ENCODE measurements around the gene RALGPS1.

RALGPS1 gene, protein sequence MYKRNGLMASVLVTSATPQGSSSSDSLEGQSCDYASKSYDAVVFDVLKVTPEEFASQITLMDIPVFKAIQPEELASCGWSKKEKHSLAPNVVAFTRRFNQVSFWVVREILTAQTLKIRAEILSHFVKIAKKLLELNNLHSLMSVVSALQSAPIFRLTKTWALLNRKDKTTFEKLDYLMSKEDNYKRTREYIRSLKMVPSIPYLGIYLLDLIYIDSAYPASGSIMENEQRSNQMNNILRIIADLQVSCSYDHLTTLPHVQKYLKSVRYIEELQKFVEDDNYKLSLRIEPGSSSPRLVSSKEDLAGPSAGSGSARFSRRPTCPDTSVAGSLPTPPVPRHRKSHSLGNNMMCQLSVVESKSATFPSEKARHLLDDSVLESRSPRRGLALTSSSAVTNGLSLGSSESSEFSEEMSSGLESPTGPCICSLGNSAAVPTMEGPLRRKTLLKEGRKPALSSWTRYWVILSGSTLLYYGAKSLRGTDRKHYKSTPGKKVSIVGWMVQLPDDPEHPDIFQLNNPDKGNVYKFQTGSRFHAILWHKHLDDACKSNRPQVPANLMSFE

DNA sequence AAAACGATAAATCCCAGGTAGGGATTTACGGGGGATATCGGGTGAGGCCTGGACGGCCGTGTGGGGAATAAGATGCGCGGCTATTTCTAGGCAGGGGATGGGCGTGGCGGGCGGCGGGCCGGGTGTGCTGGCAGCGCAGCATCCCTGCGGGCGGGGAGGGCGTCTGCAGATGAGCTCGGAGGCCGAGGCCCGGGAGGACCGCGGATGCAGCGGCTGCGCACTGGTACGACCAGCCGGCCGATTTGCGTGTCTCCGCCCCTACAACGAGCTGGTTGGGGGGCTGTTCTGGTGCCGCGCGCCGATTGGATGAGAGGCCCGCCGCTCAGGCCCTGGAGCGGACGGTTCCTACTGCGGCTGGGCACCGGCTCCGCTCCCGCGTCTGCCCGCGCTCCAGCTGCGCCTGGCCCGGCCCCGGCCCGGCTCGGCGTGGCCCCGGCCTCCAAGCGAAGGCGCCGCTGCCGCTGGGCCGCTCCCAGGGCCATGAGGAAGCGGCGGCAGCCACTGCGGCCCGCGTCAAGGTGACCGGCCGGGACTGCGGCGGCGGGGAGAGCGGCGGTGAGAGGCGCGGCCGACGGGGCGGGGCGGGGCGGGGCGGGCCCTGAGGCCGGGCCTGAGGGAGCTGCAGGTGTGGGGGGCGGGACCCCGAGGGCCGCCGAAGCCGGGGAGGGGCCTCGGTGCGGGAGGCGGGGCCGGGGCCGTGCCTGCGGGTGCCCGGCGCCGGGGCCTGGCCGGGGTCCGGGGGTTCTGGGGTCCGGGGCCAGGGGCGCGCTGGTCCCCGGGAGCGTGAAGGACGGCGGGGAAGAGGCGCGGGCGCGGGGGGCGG lies at the start of gene RALGPS1:
Gene RALGPS1, plus strand, starts transcription at position 325 of the 823 bp plus-strand sequence. CDS start 47,508 bp downstream, outside the sequence.
- DNase-seq, result peak; percentile 93
- in situ Hi-C loops (cut with HindIII; ENCODE audit: low pct_ligation_motif_present, low pct_unique_long_range_greater_than_20kb, low sequenced_read_pairs), result no loop called here

DNA sequence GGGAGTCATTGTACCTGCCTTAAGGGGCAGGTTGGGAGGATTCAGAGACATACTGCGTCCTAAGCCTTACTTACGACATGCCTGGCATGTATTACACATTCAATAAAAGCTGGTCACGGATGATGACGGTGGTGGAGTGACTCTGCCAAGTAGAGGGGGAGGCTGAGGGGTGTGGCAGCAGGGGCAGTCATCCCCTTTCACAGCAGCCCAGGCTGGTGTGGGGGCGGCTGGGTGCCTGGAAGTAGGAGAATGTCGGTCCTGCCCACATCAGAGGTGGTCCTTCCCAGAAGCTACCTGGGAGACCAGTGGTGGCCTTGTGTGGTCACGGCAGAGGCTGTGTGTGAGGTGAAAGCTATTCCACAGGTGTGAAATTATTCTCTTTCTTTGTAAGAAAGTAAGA lies 45.2 kb upstream of the RALGPS1 start:
- no peak for DNase-seq
- in situ Hi-C loops (cut with HindIII; ENCODE audit: low pct_ligation_motif_present, low pct_unique_long_range_greater_than_20kb, low sequenced_read_pairs), result no loop called here

DNA sequence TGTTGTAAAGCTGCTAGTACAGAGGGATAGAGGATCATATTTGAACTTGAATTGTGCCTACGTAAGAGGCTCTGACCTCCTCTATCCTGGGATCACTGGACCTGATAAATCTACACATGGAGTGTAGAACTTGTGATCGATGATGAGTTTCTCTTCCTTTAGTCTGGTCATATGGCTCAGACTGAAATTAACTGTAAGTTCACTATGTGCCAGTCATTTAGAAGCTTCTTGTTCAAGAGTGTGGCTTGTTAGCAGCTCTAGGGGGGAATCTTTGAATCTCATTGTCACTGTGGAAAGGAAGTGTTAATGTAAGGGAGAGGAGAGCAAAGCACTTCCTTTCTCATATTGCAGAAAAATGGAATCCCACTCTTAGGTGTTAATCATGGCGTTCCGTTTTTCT lies 42.1 kb upstream of the RALGPS1 start:
- in situ Hi-C loops (cut with HindIII; ENCODE audit: low pct_ligation_motif_present, low pct_unique_long_range_greater_than_20kb, low sequenced_read_pairs), result no loop called here
- DNase-seq, result no peak

- DNase-seq, result no peak
- in situ Hi-C loops (cut with HindIII; ENCODE audit: low pct_ligation_motif_present, low pct_unique_long_range_greater_than_20kb, low sequenced_read_pairs), result no loop called here
These were observed 39.9 kb upstream of the RALGPS1 start for GRCh38 chr9:126874546-126875314.

DNA sequence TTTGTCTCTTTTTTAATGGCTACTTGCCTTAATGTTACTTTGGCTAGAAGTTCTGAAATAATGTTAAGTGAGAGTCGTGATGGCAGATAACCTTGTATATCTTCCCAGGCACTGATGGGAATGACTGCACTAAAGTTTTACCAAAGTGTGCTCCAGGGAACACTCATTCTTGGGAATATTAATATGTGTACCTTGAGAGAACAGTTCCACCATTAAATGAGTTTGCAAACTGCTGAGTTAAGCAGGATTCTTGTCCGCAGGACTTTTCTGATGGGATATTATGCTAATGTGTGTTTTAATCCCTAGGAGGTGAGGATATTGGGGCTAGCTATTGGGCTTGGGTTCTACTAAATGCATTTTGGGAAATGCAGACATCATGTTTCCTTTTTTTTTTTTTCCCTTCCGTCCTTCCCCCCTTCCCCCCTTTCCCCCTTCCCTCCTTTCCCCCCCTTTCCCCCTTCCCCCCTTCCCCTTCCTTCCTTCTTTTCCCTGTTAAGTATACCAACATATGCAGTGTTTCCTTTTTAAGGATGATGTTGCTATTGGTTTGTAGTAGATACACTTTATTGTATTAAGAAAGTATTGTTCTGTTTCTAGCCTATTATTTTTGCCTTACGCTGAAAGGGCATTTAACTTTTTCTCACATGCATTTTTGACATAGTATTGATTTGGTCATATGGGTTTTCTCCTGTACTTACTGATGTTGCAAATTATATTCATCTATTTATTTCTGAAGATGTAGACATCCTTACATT lies 38.6 kb upstream of the RALGPS1 start:
- no peak for DNase-seq
- in situ Hi-C loops (cut with HindIII; ENCODE audit: low pct_ligation_motif_present, low pct_unique_long_range_greater_than_20kb, low sequenced_read_pairs), result no loop called here

- DNase-seq, result no peak
- in situ Hi-C loops (cut with HindIII; ENCODE audit: low pct_ligation_motif_present, low pct_unique_long_range_greater_than_20kb, low sequenced_read_pairs), result no loop called here
These were observed 38.1 kb upstream of the RALGPS1 start for GRCh38 chr9:126876531-126876930.

DNA sequence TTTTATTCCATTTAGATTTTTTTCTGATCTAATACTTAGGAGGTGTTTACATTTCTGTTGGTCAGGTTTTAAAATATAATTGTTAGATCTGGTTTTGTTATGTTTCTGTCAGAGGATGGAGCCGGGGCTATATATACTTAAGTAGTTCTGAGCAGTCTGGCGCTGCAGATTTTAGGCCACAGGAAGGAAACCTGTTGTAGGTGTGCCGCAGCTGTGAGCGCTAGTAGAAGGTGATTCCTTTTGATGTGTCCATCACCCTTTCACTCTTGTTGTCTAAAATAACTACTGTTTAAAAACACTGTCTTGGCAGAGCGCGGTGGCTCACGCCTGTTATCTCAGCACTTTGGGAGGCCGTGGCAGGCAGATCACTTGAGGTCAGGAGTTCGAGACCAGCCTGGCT lies 37.2 kb upstream of the RALGPS1 start:
- no peak for DNase-seq
- in situ Hi-C loops (cut with HindIII; ENCODE audit: low pct_ligation_motif_present, low pct_unique_long_range_greater_than_20kb, low sequenced_read_pairs), result no loop called here

DNA sequence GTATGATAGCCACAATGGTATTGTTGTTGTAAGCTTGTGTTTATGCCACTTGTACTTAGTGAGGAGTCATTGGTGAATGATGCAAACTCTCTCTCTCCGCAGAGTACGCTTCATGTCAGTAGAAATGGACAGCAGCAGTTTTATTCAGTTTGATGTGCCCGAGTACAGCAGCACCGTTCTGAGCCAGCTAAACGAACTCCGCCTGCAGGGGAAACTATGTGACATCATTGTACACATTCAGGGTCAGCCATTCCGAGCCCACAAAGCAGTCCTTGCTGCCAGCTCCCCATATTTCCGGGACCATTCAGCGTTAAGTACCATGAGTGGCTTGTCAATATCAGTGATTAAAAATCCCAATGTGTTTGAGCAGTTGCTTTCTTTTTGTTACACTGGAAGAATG lies 35.3 kb upstream of the RALGPS1 start:
- in situ Hi-C loops (cut with HindIII; ENCODE audit: low pct_ligation_motif_present, low pct_unique_long_range_greater_than_20kb, low sequenced_read_pairs), result no loop called here
- DNase-seq, result no peak

DNA sequence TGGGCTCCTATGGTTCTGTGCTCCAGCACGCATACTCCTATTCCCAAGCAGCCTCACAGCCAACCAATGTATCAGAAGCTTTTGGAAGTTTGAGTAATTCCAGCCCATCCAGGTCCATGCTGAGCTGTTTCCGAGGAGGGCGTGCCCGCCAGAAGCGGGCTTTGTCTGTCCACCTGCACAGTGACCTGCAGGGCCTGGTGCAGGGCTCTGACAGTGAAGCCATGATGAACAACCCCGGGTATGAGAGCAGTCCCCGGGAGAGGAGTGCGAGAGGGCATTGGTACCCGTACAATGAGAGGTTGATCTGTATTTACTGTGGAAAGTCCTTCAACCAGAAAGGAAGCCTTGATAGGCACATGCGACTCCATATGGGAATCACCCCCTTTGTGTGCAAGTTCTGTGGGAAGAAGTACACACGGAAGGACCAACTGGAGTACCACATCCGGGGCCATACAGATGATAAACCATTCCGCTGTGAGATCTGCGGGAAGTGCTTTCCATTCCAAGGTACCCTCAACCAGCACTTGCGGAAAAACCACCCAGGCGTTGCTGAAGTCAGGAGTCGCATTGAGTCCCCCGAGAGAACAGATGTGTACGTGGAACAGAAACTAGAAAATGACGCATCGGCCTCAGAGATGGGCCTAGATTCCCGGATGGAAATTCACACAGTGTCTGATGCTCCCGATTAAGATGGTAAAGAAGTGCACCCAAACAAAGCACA lies 34.2 kb upstream of the RALGPS1 start:
- DNase-seq, result no peak
- in situ Hi-C loops (cut with HindIII; ENCODE audit: low pct_ligation_motif_present, low pct_unique_long_range_greater_than_20kb, low sequenced_read_pairs), result no loop called here

DNA sequence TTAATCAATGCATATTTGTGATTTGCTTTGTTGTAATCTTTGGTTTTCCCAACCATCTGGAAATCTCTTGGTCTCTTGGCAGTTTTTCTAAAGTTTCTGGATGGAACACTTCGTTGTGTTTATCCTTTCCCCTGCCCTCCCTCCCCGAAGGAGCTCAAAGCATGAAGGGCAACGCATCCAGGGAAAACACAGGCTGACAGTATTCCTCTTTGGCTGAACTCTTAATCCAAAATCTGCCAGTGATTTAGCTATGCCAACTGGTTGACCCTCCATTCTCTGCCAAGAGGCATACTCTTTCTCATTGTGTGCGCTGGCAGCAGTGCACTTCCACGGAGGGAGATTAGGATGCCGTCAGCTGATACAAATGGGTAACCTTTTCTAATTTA lies 33.6 kb upstream of the RALGPS1 start:
- in situ Hi-C loops (cut with HindIII; ENCODE audit: low pct_ligation_motif_present, low pct_unique_long_range_greater_than_20kb, low sequenced_read_pairs), result no loop called here
- DNase-seq, result no peak

GRCh38 chr9:126882746-126883145 lies 31.8 kb upstream of the RALGPS1 start:
- DNase-seq, result no peak
- in situ Hi-C loops (cut with HindIII; ENCODE audit: low pct_ligation_motif_present, low pct_unique_long_range_greater_than_20kb, low sequenced_read_pairs), result no loop called here

DNA sequence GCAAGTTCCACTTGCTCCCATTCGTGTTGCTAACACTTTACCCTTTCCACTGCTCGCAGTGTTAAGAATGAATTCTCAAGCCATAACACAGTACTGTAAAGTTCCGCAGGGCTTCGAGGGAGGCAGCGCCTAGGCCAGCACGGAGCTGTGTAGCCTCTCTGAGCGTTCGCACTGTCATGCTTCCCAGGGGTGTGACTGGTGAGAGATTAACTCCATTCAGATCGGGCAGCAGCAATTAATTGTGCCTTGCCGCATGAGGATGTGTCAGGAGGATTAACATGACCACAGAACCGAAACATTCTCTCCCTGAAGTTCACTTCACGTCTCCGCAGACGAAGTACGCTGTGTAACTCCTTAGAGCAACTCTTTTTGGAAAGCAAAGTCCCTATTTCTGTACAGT lies 30.9 kb upstream of the RALGPS1 start:
- in situ Hi-C loops (cut with HindIII; ENCODE audit: low pct_ligation_motif_present, low pct_unique_long_range_greater_than_20kb, low sequenced_read_pairs), result no loop called here
- no peak for DNase-seq

GRCh38 chr9:126885131-126885641 lies 29.4 kb upstream of the RALGPS1 start:
- no peak for DNase-seq
- in situ Hi-C loops (cut with HindIII; ENCODE audit: low pct_ligation_motif_present, low pct_unique_long_range_greater_than_20kb, low sequenced_read_pairs), result no loop called here

DNA sequence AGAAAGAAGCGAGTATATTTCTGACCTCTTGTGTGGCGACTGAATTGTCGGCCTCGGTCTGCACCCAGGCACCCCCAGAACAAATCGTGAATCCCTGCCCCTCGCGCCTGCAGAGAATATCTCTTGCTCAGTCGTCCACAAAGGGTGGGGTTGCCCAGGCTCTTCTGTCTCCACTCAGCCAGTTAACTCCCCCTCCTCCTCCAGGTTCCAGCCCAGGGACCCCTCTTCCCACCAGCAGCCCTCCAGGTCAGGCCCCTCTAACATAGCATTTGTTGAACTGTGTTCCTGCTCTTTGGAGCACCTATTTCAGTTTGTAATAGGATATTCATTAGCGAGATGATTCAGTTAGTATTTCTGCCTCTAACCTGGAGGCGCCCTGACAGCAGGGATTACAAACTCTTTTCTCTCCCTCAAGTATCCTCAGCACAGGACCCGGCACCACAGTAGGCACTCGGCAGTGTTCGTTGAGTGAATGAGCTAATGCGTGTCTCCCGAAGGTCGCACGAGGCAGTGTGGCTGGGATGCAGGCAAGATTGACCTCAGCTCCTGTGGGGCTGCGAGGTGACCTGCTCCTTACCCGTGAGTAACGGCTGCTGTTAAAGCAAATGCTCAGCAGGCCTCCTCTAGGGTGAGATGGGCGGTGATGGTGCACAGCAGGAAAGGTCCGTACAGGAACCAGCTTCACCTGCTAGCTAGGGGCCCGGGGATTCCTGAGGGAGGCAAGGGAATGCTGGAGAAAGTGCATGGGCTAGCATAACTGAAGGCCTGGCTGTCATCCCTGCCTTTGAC lies 28.4 kb upstream of the RALGPS1 start:
- DNase-seq, result no peak
- in situ Hi-C loops (cut with HindIII; ENCODE audit: low pct_ligation_motif_present, low pct_unique_long_range_greater_than_20kb, low sequenced_read_pairs), result no loop called here

DNA sequence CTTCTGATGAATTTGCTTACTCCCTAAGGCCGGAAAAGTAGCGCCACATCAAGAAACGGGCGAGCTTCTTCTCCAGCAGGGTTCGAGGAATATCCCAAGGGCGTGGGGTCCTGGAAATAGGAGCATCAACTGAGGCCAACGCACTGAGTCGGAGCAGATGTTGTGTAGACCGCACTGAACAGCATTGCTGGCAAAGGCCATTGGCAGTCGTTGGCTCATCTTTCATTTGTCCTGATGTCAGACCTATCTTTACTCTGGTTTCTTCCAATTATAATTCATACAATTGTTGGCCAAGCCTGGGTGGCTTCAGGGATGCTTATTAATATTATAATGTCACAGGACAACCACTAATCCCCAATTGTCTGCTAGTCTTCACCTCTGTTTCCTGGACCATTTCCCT lies 27.7 kb upstream of the RALGPS1 start:
- no peak for DNase-seq
- in situ Hi-C loops (cut with HindIII; ENCODE audit: low pct_ligation_motif_present, low pct_unique_long_range_greater_than_20kb, low sequenced_read_pairs), result no loop called here

- DNase-seq, result no peak
- in situ Hi-C loops (cut with HindIII; ENCODE audit: low pct_ligation_motif_present, low pct_unique_long_range_greater_than_20kb, low sequenced_read_pairs), result no loop called here
These were observed 22.9 kb upstream of the RALGPS1 start for GRCh38 chr9:126891676-126892075.

- DNase-seq, result no peak
These were observed 21.5 kb upstream of the RALGPS1 start for GRCh38 chr9:126893079-126893478.

More at GRCh38 chr9:126893079-126893478, 21.5 kb upstream of the RALGPS1 start:
- in situ Hi-C loops (cut with HindIII; ENCODE audit: low pct_ligation_motif_present, low pct_unique_long_range_greater_than_20kb, low sequenced_read_pairs), result no loop called here
